GM10248 (cell line): ENCODE data around the gene CACNB4.

Experiments
- CTCF ChIA-PET: fragments of 300-600 bp; sonication (Branson Sonifier 250); formaldehyde crosslinking; extraction: SDS; loops from one replicate; lab custom pipeline; 2021; ENCODE audit warnings: antibody characterized with exemption; lab: Yijun Ruan, JAX
- POLR2A ChIA-PET: fragments of 350-650 bp; sonication (Branson Sonifier 250); formaldehyde crosslinking; extraction: SDS; loops from one replicate; lab custom pipeline; 2020; ENCODE audit warnings: antibody characterized with exemption; lab: Yijun Ruan, JAX
- DNase-seq: peaks from one replicate; pipeline ENCODE4 v3.0.0; 2012; ENCODE audit errors: extremely low spot score
- TF ChIP-seq, protein P1 (sequence below): IDR thresholded peaks from 2 replicates; pipeline ENCODE4 v1.5.1; 2012; ENCODE audit warnings: mild to moderate bottlenecking, low read depth; ENCODE audit errors: extremely low read depth, missing control alignments, control extremely low read depth

CACNB4 gene

DNA sequence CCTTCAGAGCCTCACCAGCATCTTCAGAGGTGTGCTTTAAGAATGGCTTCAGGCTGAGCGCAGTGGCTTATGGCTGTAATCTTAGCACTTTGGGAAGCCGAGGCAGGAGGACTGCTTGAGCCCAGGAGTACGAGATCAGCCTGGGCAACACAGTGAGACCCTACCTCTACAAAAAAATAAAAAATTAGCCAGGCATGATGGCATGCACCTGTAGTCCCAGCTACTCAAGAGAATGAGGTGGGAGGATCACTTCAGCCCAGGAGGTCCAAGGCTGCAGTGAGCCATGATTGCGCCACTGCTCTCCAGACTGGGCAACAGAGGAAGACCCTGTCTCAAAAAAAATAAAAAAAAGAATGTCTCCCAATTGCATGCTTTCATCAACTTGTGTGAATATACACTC, 137.3 kb downstream of the CACNB4 start:
- ChIA-PET CTCF (interaction anchor here (0.8 to 2.2 kb wide), 4 partner anchors 8 to 17 kb away, joined by 3 to 9 read pairs (median 4); no protein-coding TSS in a partner anchor), POLR2A (no interaction called here)
- TF ChIP-seq, protein P1, sequence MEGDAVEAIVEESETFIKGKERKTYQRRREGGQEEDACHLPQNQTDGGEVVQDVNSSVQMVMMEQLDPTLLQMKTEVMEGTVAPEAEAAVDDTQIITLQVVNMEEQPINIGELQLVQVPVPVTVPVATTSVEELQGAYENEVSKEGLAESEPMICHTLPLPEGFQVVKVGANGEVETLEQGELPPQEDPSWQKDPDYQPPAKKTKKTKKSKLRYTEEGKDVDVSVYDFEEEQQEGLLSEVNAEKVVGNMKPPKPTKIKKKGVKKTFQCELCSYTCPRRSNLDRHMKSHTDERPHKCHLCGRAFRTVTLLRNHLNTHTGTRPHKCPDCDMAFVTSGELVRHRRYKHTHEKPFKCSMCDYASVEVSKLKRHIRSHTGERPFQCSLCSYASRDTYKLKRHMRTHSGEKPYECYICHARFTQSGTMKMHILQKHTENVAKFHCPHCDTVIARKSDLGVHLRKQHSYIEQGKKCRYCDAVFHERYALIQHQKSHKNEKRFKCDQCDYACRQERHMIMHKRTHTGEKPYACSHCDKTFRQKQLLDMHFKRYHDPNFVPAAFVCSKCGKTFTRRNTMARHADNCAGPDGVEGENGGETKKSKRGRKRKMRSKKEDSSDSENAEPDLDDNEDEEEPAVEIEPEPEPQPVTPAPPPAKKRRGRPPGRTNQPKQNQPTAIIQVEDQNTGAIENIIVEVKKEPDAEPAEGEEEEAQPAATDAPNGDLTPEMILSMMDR, result no peak
- no peak for DNase-seq

DNA sequence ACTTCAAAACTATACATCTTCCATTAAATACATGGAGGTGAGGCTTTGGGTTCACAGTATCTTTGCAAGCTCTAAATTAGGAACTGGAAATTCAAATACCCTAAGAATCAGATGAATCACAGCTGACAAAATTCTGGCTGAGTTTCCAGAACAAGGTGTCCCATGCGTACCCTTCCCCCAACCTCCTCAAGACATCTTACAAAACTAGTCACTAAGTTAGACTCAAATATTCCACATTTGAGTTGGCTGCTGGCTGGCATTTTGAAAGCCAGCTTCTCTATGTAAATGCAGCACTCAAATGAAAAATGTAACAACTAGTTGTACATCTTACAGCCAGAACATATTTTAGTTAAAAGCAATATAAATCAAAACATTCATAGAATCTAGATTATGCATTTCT, 139.6 kb downstream of the CACNB4 start:
- DNase-seq, result no peak
- ChIA-PET POLR2A (no interaction called here), CTCF (interaction anchor here (0.8 to 2.8 kb wide), 8 partner anchors 8 to 67 kb away, joined by 3 to 9 read pairs (median 4); no protein-coding TSS in a partner anchor)
- TF ChIP-seq, protein P1, result no peak

DNA sequence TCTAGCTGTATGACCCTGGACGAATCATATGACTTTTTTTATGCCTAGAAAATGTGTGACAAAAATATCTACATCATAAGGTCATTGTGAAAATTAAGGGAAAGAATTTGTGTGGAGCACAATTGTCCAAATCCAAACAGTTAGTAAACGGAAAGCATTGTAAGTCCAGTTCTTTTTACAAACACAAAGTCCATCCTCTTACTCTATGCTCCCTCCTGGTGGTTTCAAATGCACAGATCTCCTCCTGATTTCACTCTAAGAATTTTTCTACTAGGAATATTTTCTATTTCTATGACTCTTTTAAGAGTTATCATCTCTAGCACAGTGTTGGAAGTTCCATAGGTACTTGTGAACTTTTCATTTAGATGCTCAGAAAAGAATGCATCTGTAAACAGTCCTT, 145.4 kb downstream of the CACNB4 start:
- CTCF ChIA-PET, result interaction anchor here (0.7 to 2.2 kb wide), 5 partner anchors 8 to 26 kb away, joined by 3 to 9 read pairs (median 4); no protein-coding TSS in a partner anchor
- no peak for DNase-seq
- TF ChIP-seq, protein P1, result no peak
- POLR2A ChIA-PET, result no interaction called here

DNA sequence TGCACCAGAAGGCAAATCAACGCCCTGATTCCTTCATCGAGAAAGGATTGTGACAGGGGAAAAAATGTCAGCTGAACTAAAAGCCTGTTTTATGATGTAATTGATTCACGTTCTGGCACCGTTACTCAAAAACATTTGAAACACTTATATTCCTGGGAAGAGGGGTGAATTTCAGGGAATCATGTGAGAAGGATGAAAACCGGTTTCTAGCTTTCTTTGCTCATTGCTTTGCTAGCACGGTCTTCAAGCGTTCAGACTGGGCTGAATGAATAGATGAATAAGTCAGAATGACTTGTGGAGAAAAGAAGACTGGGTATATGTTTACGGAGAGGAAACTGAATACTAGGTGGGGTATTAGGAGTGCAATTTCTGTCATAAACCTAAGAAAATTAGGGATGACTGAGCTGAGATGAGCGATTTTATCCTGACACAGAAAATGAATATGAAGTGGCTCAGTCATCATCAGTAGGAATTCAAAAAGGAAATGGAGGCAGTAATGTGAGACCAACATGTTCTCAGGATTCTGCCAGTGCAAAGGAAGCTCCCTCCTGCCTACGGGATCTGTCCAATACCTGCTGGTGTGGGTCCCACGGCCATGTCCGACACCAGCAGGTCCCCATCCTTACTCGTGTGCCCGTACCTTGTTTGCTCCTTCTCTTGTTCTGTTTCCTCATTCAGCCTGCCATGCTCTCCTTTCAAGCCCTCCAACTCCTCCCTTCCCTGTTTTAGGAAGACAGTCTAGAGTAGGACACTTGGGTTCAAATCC, 146.0 kb downstream of the CACNB4 start:
- ChIA-PET POLR2A (no interaction called here), CTCF (interaction anchor here (0.9 to 2.2 kb wide), 7 partner anchors 8 to 73 kb away, joined by 3 to 9 read pairs (median 5); no protein-coding TSS in a partner anchor)
- no peak for DNase-seq
- TF ChIP-seq, protein P1, result no peak

DNA sequence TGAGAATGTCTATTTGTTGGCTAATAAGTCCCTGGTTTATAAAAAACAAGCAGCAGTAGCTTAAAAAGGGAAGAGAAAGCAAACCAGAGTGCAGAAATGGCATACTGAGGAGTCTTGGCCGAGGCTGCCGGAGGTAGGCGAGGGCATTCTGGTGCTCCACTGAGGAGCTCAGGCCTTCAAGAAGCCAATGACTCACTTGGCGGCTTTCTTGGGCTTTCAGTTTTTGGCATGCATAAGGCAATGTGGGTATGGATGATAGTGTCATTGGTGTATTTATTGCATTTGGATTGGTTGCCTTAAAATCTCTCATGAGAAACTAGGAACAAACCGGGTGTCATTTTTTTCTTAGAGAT, 151.1 kb downstream of the CACNB4 start:
- TF ChIP-seq, protein P1, result no peak
- POLR2A ChIA-PET, result no interaction called here
- CTCF ChIA-PET, result interaction anchor here (0.7 to 1.7 kb wide), 16 partner anchors 9 to 78 kb away, joined by 3 to 8 read pairs (median 4); no protein-coding TSS in a partner anchor
- DNase-seq, result no peak

DNA sequence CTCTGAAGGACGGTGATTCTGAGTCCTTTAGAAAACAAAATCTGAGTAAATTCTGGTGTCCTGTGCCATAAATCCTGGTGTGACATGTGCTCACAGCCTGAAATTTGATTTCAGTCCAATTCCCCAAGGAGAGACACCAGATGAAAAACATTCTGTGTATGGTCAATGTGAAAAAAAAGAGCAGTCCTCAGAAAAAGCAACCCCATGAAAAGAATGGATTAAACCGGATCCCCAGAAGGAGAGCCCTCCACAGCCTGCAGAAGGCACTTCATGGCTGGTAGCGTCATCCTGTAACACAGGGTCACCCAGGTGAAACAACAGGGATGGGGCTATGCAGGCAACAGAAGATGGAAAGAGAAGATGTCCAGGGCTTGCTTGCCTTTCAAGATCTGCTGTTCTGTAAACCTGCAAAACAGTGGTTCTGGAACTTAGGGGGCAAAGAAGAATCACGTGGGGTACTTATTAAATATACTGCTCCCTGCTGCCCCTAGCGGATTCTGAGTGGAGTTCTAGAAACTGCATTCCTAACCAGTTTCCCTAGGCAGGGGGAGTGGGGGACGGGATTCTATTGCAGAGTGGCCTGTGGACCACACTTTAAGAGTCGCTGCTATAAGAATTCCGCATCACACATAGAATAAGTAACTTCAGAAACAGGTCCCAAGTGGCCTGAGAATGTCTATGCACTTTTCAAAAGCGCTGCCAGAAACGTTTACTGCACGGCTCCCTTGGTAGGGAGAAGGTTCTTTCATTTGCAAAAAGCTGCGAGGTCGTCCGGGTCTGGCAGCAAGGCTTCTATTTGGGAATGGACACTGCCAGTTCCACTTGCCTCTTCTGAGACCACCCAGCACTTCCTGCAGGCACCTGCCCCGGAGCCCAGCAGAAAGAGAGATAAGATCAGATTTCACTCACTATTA, 151.7 kb downstream of the CACNB4 start:
- POLR2A ChIA-PET, result no interaction called here
- CTCF ChIA-PET, result interaction anchor here (0.7 to 2.3 kb wide), 19 partner anchors 9 to 79 kb away, joined by 3 to 9 read pairs (median 4); no protein-coding TSS in a partner anchor
- TF ChIP-seq, protein P1, result peak; percentile 37
- peak; percentile 40 for DNase-seq
